HEK293 (cell line): ENCODE data around the gene BMERB1.

Experiments
- CTCF ChIA-PET: fragments of 350-600 bp; formaldehyde crosslinking; extraction: SDS; loops from one replicate; lab custom pipeline; 2021; ENCODE audit warnings: antibody characterized with exemption; lab: Yijun Ruan, JAX
- POLR2A ChIA-PET: fragments of 300-600 bp; formaldehyde crosslinking; extraction: SDS; loops from one replicate; lab custom pipeline; 2020; ENCODE audit warnings: antibody characterized with exemption, inconsistent platforms; lab: Yijun Ruan, JAX
- H3K27ac ChIP-seq: fragments of 200-500 bp; sonication (Bioruptor generic); 2 replicates; pipeline ENCODE4 v1.5.1; 2014; ENCODE audit warnings: low read depth, low read length, control low read depth, inconsistent platforms; ENCODE audit errors: extremely low read depth
- H3K36me3 ChIP-seq, 2 experiments: fragments of 200-500 bp in 1 of 2; sonication (Bioruptor generic) in 1 of 2; 1 replicate in 1 of 2; 2 replicates in 1 of 2; pipeline ENCODE4 v1.5.1; 2014 to 2017; ENCODE audit warnings: inconsistent platforms in 2 of 2, low read length in 2 of 2; ENCODE audit not compliant: control insufficient read depth in 2 of 2, insufficient read depth in 1 of 2
- H3K4me1 ChIP-seq: fragments of 200-500 bp; sonication (Bioruptor generic); 2 replicates; pipeline ENCODE4 v1.5.1; 2014; ENCODE audit warnings: mild to moderate bottlenecking, low read length, inconsistent platforms; ENCODE audit not compliant: control insufficient read depth, insufficient read depth
- H3K4me3 ChIP-seq: 2 replicates; pipeline ENCODE4 v1.5.1; 2011; ENCODE audit warnings: low read depth, mild to moderate bottlenecking, control low read depth, low read length, moderate library complexity
- H3K9me3 ChIP-seq: fragments of 200-500 bp; sonication (Bioruptor generic); 2 replicates; pipeline ENCODE4 v1.5.1; 2014; ENCODE audit warnings: low read depth, low read length, inconsistent platforms; ENCODE audit not compliant: control insufficient read depth, insufficient read depth
- BCL11A ChIP-seq: fragments of 450-650 bp; formaldehyde crosslinking; IDR thresholded peaks from 2 replicates; pipeline ENCODE4 v1.5.1; 2016; ENCODE audit warnings: low read depth, missing biosample characterization, missing genetic modification characterization
- EGR2 ChIP-seq: fragments of 450-650 bp; formaldehyde crosslinking; IDR thresholded peaks from 2 replicates; pipeline ENCODE4 v1.5.1; 2016; ENCODE audit warnings: low read depth, missing biosample characterization, missing genetic modification characterization
- GLI4 ChIP-seq: fragments of 450-650 bp; formaldehyde crosslinking; IDR thresholded peaks from 2 replicates; pipeline ENCODE4 v1.5.1; 2016; ENCODE audit warnings: missing biosample characterization, missing genetic modification characterization
- KLF1 ChIP-seq: fragments of 450-650 bp; formaldehyde crosslinking; IDR thresholded peaks from 2 replicates; pipeline ENCODE4 v1.5.1; 2016; ENCODE audit warnings: missing biosample characterization, missing genetic modification characterization
- REPIN1 ChIP-seq: fragments of 450-650 bp; formaldehyde crosslinking; IDR thresholded peaks from 2 replicates; pipeline ENCODE4 v1.5.1; 2017; ENCODE audit warnings: missing biosample characterization, missing genetic modification characterization, low read depth
- SALL2 ChIP-seq: fragments of 450-650 bp; formaldehyde crosslinking; IDR thresholded peaks from 2 replicates; pipeline ENCODE4 v1.5.0; 2017; ENCODE audit warnings: missing biosample characterization, mild to moderate bottlenecking, missing genetic modification characterization, borderline replicate concordance
- SCRT2 ChIP-seq: fragments of 450-650 bp; formaldehyde crosslinking; IDR thresholded peaks from 2 replicates; pipeline ENCODE4 v1.5.1; 2016; ENCODE audit warnings: missing biosample characterization, missing genetic modification characterization
- ZFHX2 ChIP-seq: fragments of 450-650 bp; formaldehyde crosslinking; conservative IDR thresholded peaks from 2 replicates; pipeline ENCODE4 v1.5.1; 2016; ENCODE audit warnings: missing biosample characterization, missing genetic modification characterization
- ZNF146 ChIP-seq: fragments of 450-650 bp; formaldehyde crosslinking; IDR thresholded peaks from 2 replicates; pipeline ENCODE4 v1.5.1; 2016; ENCODE audit warnings: missing biosample characterization, missing genetic modification characterization
- ZNF2 ChIP-seq: fragments of 450-650 bp; formaldehyde crosslinking; IDR thresholded peaks from 2 replicates; pipeline ENCODE4 v1.5.1; 2016; ENCODE audit warnings: missing biosample characterization, missing genetic modification characterization
- ZNF24 ChIP-seq: fragments of 450-650 bp; formaldehyde crosslinking; IDR thresholded peaks from 2 replicates; pipeline ENCODE4 v1.5.1; 2016; ENCODE audit warnings: missing biosample characterization, missing genetic modification characterization
- ZNF274 ChIP-seq, 2 experiments: fragments of 200-500 bp in 1 of 2; fragments of 450-650 bp in 1 of 2; sonication (Bioruptor generic) in 1 of 2; formaldehyde crosslinking in 1 of 2; IDR thresholded peaks; 2 replicates each; pipeline versions ENCODE4 v1.5.1 to v1.6.1; 2014 to 2016; ENCODE audit warnings: borderline replicate concordance in 1 of 2, inconsistent platforms in 1 of 2, low read length in 1 of 2, missing biosample characterization in 1 of 2, missing genetic modification characterization in 1 of 2
- ZNF292 ChIP-seq: fragments of 450-650 bp; formaldehyde crosslinking; IDR thresholded peaks from 2 replicates; pipeline ENCODE4 v1.5.1; 2016; ENCODE audit warnings: low read depth, missing biosample characterization, missing genetic modification characterization, borderline replicate concordance
- ZNF37A ChIP-seq: fragments of 450-650 bp; IDR thresholded peaks from 2 replicates; pipeline ENCODE4 v1.5.1; 2018; ENCODE audit warnings: missing biosample characterization, missing genetic modification characterization
- ZNF501 ChIP-seq: fragments of 450-650 bp; formaldehyde crosslinking; IDR thresholded peaks from 2 replicates; pipeline ENCODE4 v1.5.1; 2016; ENCODE audit warnings: missing biosample characterization, missing genetic modification characterization
- ZNF558 ChIP-seq: fragments of 450-650 bp; formaldehyde crosslinking; IDR thresholded peaks from 2 replicates; pipeline ENCODE4 v1.5.1; 2016; ENCODE audit warnings: missing biosample characterization, missing genetic modification characterization
- ZNF571 ChIP-seq: fragments of 450-650 bp; formaldehyde crosslinking; IDR thresholded peaks from 2 replicates; pipeline ENCODE4 v1.5.0; 2017; ENCODE audit warnings: missing biosample characterization, missing genetic modification characterization
- ZNF654 ChIP-seq: fragments of 450-650 bp; formaldehyde crosslinking; IDR thresholded peaks from 2 replicates; pipeline ENCODE4 v1.5.1; 2016; ENCODE audit warnings: low read depth, missing biosample characterization, missing genetic modification characterization
- ZNF776 ChIP-seq: fragments of 450-650 bp; formaldehyde crosslinking; IDR thresholded peaks from 2 replicates; pipeline ENCODE4 v1.5.0; 2017; ENCODE audit warnings: missing biosample characterization, missing genetic modification characterization, borderline replicate concordance
- ZNF777 ChIP-seq: fragments of 450-650 bp; formaldehyde crosslinking; IDR thresholded peaks from 2 replicates; pipeline ENCODE4 v1.5.1; 2017; ENCODE audit warnings: missing biosample characterization, missing genetic modification characterization, borderline replicate concordance
- ZNF830 ChIP-seq: fragments of 450-650 bp; IDR thresholded peaks from 2 replicates; pipeline ENCODE4 v1.5.0; 2018; ENCODE audit warnings: missing biosample characterization, missing genetic modification characterization, low read depth, mild to moderate bottlenecking, moderate library complexity
- TF ChIP-seq, protein P1 (sequence below): fragments of 450-650 bp; formaldehyde crosslinking; IDR thresholded peaks from 2 replicates; pipeline ENCODE4 v1.5.1; 2017; ENCODE audit warnings: missing biosample characterization, missing genetic modification characterization
- TF ChIP-seq, protein P2 (sequence below): fragments of 450-650 bp; formaldehyde crosslinking; IDR thresholded peaks from 2 replicates; pipeline ENCODE4 v1.5.1; 2017; ENCODE audit warnings: missing biosample characterization, missing genetic modification characterization
- TF ChIP-seq, protein P3 (sequence below): fragments of 450-650 bp; formaldehyde crosslinking; IDR thresholded peaks from 2 replicates; pipeline ENCODE4 v1.5.1; 2016; ENCODE audit warnings: missing biosample characterization, missing genetic modification characterization
- TF ChIP-seq, protein P4 (sequence below): fragments of 450-650 bp; formaldehyde crosslinking; IDR thresholded peaks from 2 replicates; pipeline ENCODE4 v1.5.1; 2016; ENCODE audit warnings: missing biosample characterization, missing genetic modification characterization

The BMERB1 gene

DNA sequence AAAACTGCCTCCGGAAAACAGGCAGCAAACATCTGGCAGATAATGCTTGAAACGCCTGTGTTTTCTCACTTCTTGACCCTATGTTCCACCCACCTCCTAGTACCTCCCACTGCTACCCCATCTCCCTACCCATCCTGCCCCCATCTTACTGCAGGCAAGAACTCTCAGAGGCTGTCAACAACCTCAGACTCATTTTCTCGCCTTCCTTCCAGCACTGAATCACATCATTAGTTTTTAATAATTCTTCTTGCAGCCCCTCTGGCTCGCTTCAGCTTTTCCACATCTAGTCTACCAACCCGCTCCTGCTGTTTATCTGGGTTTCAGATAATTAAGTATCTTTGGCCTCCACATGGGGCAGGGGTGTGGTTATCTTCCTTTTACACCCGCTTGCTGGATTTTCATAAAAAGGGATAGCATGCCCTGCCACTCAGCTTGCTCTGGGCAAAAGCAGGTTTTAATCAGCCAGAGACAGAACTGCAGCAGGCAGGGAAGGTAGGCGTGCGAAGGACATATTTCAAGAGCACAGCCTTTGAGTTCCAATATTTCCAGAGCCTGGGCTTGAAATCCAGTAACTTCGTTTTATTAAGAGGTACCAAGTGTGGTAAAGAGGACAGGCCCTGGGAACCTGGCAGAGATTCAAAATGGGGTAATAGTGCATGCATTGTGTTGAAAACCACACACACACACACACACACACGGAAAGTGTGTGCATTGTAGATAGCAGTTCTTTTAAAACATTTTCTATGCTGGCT lies 87.5 kb downstream of the BMERB1 start:
- ChIA-PET CTCF (interaction anchor here (0.8 kb wide), 1 partner anchor 1212 kb away, joined by 4 read pairs; no protein-coding TSS in a partner anchor), POLR2A (interaction anchor here (1.5 kb wide), 1 partner anchor 20 kb away, joined by 3 read pairs; no protein-coding TSS in a partner anchor)
- no peaks in the 10 kb centered on the region for H3K9me3 ChIP-seq
- H3K4me3 ChIP-seq = no peak overlapping the region
- H3K36me3 ChIP-seq = no peaks in the 10 kb centered on the region
- TF ChIP-seq ZNF24 (tag by site-specific recombination) (no peak), ZNF777 (tag by site-specific recombination) (no peak), ZNF292 (no peak), ZFHX2 (peak; percentile 83), ZNF274 (IDR thresholded peaks at IDR 0.05; ENCODE audit: low read length) (no peak), ZNF274 (tag by site-specific recombination; IDR thresholded peaks at IDR 0.05; ENCODE audit: borderline replicate concordance) (no peak), ZNF2 (tag by site-specific recombination) (no peak), EGR2 (tag by site-specific recombination) (peak; percentile 91)
- TF ChIP-seq, protein P1, sequence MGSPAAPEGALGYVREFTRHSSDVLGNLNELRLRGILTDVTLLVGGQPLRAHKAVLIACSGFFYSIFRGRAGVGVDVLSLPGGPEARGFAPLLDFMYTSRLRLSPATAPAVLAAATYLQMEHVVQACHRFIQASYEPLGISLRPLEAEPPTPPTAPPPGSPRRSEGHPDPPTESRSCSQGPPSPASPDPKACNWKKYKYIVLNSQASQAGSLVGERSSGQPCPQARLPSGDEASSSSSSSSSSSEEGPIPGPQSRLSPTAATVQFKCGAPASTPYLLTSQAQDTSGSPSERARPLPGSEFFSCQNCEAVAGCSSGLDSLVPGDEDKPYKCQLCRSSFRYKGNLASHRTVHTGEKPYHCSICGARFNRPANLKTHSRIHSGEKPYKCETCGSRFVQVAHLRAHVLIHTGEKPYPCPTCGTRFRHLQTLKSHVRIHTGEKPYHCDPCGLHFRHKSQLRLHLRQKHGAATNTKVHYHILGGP = no peak
- TF ChIP-seq, protein P2, sequence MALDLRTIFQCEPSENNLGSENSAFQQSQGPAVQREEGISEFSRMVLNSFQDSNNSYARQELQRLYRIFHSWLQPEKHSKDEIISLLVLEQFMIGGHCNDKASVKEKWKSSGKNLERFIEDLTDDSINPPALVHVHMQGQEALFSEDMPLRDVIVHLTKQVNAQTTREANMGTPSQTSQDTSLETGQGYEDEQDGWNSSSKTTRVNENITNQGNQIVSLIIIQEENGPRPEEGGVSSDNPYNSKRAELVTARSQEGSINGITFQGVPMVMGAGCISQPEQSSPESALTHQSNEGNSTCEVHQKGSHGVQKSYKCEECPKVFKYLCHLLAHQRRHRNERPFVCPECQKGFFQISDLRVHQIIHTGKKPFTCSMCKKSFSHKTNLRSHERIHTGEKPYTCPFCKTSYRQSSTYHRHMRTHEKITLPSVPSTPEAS (tag by site-specific recombination) = peak; percentile 68
- TF ChIP-seq, protein P3, sequence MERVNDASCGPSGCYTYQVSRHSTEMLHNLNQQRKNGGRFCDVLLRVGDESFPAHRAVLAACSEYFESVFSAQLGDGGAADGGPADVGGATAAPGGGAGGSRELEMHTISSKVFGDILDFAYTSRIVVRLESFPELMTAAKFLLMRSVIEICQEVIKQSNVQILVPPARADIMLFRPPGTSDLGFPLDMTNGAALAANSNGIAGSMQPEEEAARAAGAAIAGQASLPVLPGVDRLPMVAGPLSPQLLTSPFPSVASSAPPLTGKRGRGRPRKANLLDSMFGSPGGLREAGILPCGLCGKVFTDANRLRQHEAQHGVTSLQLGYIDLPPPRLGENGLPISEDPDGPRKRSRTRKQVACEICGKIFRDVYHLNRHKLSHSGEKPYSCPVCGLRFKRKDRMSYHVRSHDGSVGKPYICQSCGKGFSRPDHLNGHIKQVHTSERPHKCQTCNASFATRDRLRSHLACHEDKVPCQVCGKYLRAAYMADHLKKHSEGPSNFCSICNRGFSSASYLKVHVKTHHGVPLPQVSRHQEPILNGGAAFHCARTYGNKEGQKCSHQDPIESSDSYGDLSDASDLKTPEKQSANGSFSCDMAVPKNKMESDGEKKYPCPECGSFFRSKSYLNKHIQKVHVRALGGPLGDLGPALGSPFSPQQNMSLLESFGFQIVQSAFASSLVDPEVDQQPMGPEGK (tag by site-specific recombination) = no peak
- H3K4me1 ChIP-seq = no peaks in the 10 kb centered on the region
- no peak overlapping the region for H3K27ac ChIP-seq

DNA sequence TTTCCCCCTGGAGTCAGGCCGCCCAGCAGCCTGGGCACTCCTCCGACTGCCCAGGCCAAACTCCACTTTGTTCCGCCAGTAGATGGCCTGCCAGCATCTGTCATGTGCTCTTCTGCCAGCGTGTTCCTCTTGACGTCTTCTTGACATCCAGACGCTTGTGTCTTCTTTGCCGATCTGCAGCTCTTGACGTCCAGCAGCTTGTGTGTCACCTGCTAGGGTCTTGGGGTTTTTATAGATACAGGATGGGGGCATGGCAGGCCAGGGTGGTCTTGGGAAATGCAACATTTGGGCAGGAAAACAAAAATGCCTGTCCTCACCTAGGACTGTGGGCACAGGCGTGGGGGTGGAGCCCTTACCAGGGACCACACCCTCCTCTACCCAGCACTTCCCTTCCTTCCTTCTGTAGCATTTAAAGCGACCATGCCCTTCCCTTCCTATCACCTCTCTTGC lies 88.7 kb downstream of the BMERB1 start:
- no peak overlapping the region for H3K27ac ChIP-seq
- POLR2A ChIA-PET = no interaction called here
- H3K9me3 ChIP-seq = no peaks in the 10 kb centered on the region
- TF ChIP-seq KLF1 (tag by site-specific recombination) (peak; percentile 35; the same call in 1 of the 2 replicates), ZNF654 (peak; percentile 16; the same call in 1 of the 2 replicates), ZNF558 (tag by site-specific recombination) (no peak)
- no peak overlapping the region for H3K4me3 ChIP-seq
- H3K36me3 ChIP-seq = no peaks in the 10 kb centered on the region
- H3K4me1 ChIP-seq = no peaks in the 10 kb centered on the region
- CTCF ChIA-PET = interaction anchor here (0.8 to 2.5 kb wide), 2 partner anchors 28 to 1214 kb away, joined by 4 to 8 read pairs; no protein-coding TSS in a partner anchor

DNA sequence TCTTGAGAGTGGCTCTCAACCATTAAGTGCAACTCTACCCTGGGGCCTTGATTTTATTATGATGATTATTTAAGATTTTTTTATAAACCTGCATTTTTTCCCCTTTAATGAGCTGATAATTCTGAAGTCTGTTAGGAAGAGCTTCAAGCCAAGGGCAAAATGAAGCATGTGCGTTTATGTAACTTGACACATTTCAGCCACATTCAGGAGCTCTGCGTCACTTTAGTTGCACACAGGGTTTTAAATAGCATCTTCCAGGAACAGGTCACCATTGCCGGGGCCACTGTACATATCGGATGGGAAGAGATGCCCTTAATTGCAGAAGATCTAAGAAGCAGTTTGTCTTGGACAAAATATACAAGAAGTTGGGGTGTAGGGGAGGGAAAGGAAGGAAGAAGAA lies 89.6 kb downstream of the BMERB1 start:
- no peak overlapping the region for H3K27ac ChIP-seq
- no peak overlapping the region for H3K4me3 ChIP-seq
- ChIA-PET POLR2A (no interaction called here), CTCF (interaction anchor here (0.6 to 2.5 kb wide), 2 partner anchors 27 to 96 kb away, joined by 3 to 8 read pairs; no protein-coding TSS in a partner anchor)
- no peaks in the 10 kb centered on the region for H3K4me1 ChIP-seq
- H3K36me3 ChIP-seq = no peaks in the 10 kb centered on the region
- no peaks in the 10 kb centered on the region for H3K9me3 ChIP-seq
- TF ChIP-seq ZNF776 (tag by site-specific recombination) (no peak), SALL2 (tag by site-specific recombination) (no peak), ZNF501 (no peak), SCRT2 (tag by site-specific recombination) (no peak), ZNF571 (tag by site-specific recombination) (no peak), ZNF146 (no peak), REPIN1 (tag by site-specific recombination) (no peak), ZNF37A (no peak), ZNF830 (tag by site-specific recombination) (no peak), GLI4 (no peak), BCL11A (tag by site-specific recombination) (no peak)
- TF ChIP-seq, protein P4, sequence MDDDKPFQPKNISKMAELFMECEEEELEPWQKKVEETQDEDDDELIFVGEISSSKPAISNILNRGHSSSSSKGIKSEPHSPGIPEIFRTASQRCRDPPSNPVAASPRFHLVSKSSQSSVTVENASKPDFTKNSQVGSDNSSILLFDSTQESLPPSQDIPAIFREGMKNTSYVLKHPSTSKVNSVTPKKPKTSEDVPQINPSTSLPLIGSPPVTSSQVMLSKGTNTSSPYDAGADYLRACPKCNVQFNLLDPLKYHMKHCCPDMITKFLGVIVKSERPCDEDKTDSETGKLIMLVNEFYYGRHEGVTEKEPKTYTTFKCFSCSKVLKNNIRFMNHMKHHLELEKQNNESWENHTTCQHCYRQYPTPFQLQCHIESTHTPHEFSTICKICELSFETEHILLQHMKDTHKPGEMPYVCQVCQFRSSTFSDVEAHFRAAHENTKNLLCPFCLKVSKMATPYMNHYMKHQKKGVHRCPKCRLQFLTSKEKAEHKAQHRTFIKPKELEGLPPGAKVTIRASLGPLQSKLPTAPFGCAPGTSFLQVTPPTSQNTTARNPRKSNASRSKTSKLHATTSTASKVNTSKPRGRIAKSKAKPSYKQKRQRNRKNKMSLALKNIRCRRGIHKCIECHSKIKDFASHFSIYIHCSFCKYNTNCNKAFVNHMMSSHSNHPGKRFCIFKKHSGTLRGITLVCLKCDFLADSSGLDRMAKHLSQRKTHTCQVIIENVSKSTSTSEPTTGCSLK (tag by site-specific recombination) = no peak
